ENCODE data around the gene FZR1.
"Not testable (repeated sequence)": the region's sequence is repeated elsewhere in the genome, so short reads cannot be mapped to it uniquely, and the experiment has no call there.

FZR1 gene

GRCh38 chr19:3555653-3556422, 49.7 kb downstream of the FZR1 start:
- FAIRE-seq (no peak), DNase-seq (ENCODE audit: insufficient read length, low spot score) (no peak)
- no peak for TF ChIP-seq POLR2A (IDR thresholded peaks at IDR 0.05; ENCODE audit: low read depth, low read length)

DNA sequence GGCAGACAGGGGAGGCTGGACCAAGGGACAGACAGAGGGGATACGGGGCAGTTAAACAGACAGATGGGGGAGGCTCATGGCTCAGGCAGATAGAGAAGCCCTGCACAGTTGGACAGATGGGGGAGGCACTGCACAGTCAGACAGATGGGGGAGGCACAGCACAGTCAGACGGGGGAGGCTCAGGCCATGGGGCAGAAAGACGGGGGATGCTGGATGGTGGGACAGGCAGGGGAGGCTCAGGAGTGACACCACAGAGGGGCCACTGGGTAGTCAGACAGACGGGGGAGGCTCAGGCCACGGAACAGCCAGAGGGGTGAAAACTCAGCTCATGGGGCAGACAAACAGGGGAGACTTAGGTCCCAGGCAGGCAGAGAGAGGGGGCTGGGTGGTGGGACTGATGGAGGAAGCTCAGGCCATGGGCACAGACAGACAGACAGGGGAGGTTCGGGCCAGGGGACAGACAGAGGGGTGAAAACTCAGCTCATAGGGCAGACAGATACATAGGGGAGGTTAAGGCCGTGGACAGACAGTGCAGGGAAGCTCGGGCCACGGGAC, 50.4 kb downstream of the FZR1 start:
- FAIRE-seq, result no peak
- no peak for DNase-seq (ENCODE audit: insufficient read length, low spot score)
- TF ChIP-seq POLR2A (IDR thresholded peaks at IDR 0.05; ENCODE audit: low read depth, low read length), result no peak

- FAIRE-seq, result no peak
- no peak for TF ChIP-seq POLR2A (IDR thresholded peaks at IDR 0.05; ENCODE audit: low read depth, low read length)
These were observed 50.9 kb downstream of the FZR1 start for GRCh38 chr19:3556978-3557460.

GRCh38 chr19:3557461-3558248, 51.5 kb downstream of the FZR1 start, which contains the start of gene MFSD12:
TSS of gene MFSD12 (minus strand) at chr19:3557586. CDS start at chr19:3557403, 183 bp downstream.
- TF ChIP-seq POLR2A (IDR thresholded peaks at IDR 0.05; ENCODE audit: low read depth, low read length), result peak; percentile 80
- DNase-seq (ENCODE audit: insufficient read length, low spot score), result peak; percentile 93
- FAIRE-seq, result no peak

More at GRCh38 chr19:3556978-3557460, 50.9 kb downstream of the FZR1 start:
- no peak for DNase-seq (ENCODE audit: insufficient read length, low spot score)

- no peak for FAIRE-seq
- TF ChIP-seq POLR2A (IDR thresholded peaks at IDR 0.05; ENCODE audit: low read depth, low read length), result no peak
- no peak for DNase-seq (ENCODE audit: insufficient read length, low spot score)
These were observed 57.8 kb downstream of the FZR1 start for GRCh38 chr19:3563709-3564524.

DNA sequence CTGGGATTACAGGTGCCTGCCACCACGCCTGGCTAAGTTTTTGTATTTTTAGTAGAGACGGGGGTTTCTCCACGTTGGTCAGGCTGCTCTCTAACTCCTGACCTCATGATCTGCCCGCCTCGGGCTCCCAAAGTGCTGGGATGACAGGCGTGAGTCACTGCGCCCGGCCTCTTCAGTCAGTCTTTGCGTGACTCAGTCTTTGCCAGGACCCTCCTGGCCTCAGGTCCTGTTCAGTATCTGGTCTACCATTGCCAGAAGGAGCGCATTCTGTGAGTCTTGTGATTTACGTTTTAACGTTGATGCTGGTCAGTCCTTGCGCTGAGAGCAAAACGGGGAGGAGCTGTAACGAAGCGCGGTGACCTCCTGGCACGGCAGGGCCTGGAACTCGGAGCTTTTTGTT, 59.0 kb downstream of the FZR1 start:
- DNase-seq (ENCODE audit: insufficient read length, low spot score) (peak; percentile 65), FAIRE-seq (peak; percentile 27)
- TF ChIP-seq POLR2A (IDR thresholded peaks at IDR 0.05; ENCODE audit: low read depth, low read length), result no peak

DNA sequence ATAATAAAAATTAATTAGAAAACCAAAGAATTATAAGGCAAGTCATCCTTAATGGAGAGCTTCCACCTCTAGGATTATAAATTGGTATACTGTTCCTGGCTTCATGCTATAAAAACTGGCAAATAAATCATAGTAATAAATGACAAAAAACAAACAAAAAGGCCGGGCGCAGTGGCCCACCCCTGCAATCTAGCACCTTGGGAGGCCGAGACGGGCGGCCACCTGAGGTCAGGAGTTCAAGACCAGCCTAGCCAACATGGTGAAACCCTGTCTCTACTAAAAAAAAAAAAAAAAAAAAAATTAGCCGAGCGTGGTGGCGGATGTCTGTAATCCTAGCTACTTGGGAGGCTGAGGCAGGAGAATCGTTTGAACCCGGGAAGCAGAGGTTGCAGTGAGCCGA, 63.9 kb downstream of the FZR1 start:
- not testable (repeated sequence) for FAIRE-seq; DNase-seq (ENCODE audit: insufficient read length, low spot score)

- TF ChIP-seq POLR2A (IDR thresholded peaks at IDR 0.05; ENCODE audit: low read depth, low read length), result no peak
- no peak for FAIRE-seq
- DNase-seq (ENCODE audit: insufficient read length, low spot score), result no peak
These were observed 64.5 kb downstream of the FZR1 start for GRCh38 chr19:3570606-3571011.

GRCh38 chr19:3572132-3572854, 66.2 kb downstream of the FZR1 start:
- peak; percentile 68 for FAIRE-seq
- TF ChIP-seq POLR2A (IDR thresholded peaks at IDR 0.05; ENCODE audit: low read depth, low read length), result no peak
- peak; percentile 92 for DNase-seq (ENCODE audit: insufficient read length, low spot score)

DNA sequence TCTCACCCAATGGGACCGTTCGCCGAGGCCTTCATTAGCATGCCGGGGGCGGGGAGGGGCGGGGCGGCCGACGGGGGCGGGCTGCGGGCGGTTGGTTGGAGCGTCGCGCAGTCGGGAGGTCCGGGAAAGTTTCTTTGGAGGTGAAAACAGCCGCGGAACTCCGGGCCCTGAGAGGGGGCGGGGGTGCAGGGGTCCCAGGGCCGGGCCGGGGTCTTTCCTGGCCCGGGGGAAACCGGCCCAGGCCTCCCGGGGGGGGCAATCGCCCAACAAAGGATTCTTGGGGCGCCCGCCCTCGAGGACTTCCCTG, 66.7 kb downstream of the FZR1 start, which contains the start of gene HMG20B:
Gene HMG20B, plus strand, starts transcription at position 90 of the 307 bp plus-strand sequence. CDS start 366 bp downstream, outside the sequence.
- TF ChIP-seq POLR2A (IDR thresholded peaks at IDR 0.05; ENCODE audit: low read depth, low read length), result no peak
- DNase-seq (ENCODE audit: insufficient read length, low spot score) (no peak), FAIRE-seq (no peak)

DNA sequence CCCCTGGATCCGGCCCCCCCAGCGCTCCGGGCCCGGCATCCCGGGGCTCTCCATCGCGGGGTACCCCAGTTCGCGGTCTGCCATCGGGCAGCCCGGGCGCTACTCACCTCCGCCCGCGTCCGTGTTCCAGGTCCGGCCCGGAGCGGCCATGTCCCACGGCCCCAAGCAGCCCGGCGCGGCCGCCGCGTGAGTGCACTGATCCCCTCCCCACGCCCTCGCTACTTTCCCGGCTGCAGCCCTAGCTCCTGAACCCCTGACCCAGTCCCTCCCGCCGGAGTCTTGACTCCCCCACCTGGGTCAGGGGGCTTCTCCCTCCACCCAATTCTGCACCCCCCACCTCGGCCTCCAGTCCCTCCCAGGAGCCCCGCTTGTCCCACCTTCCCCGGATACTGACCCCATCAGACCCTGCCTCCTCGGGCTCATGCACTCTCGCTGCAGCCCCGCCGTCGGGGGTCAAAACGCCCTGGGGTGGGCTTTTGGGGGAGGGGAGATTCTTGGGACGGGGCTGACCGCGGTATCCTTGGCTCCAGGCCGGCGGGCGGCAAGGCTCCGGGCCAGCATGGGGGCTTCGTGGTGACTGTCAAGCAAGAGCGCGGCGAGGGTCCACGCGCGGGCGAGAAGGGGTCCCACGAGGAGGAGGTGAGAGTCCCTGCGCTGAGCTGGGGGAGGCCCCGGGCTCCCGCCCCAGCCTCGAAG, 67.2 kb downstream of the FZR1 start:
- 0 out of 2 replicates have a peak, but pooled peaks have one; percentile 12 for TF ChIP-seq POLR2A (IDR thresholded peaks at IDR 0.05; ENCODE audit: low read depth, low read length)
- no peak for FAIRE-seq
- DNase-seq (ENCODE audit: insufficient read length, low spot score), result no peak

- peak; percentile 81 for FAIRE-seq
- DNase-seq (ENCODE audit: insufficient read length, low spot score), result peak; percentile 81
- TF ChIP-seq POLR2A (IDR thresholded peaks at IDR 0.05; ENCODE audit: low read depth, low read length), result no peak
These were observed 67.9 kb downstream of the FZR1 start for GRCh38 chr19:3573858-3574637.

All from H54 (cell line).